ENCODE data around the gene PDE7B.
"Not testable (repeated sequence)": the region's sequence is repeated elsewhere in the genome, so short reads cannot be mapped to it uniquely, and the experiment has no call there.

- not testable (repeated sequence) for TF ChIP-seq CTCF (IDR thresholded peaks at IDR 0.05); ZFX (IDR thresholded peaks at IDR 0.05; ENCODE audit: borderline replicate concordance)
These were observed 13.4 kb downstream of the PDE7B start for GRCh38 chr6:135864929-135865328.

Measured in 22Rv1 (cell line).